Adrenal gland (tissue), 5 donors: ENCODE results near the gene STAG3.

Experiments
- CTCF ChIP-seq, 6 experiments: fragments of 450-650 bp in 4 of 6; fragments of 200-600 bp in 2 of 6; sonication (generic) in 1 of 6; IDR thresholded peaks; 1 replicate in 5 of 6; 2 replicates in 1 of 6; pipeline versions ENCODE4 v1.5.1 to v1.8.0; 2016 to 2021; ENCODE audit warnings: antibody characterized with exemption in 6 of 6, mild to moderate bottlenecking in 2 of 6, moderate library complexity in 1 of 6
- POLR2A ChIP-seq, 2 donors: fragments of 450-650 bp; IDR thresholded peaks; one replicate each; pipeline ENCODE4 v1.6.1; 2017; ENCODE audit warnings: antibody characterized with exemption in 2 of 2, mild to moderate bottlenecking in 2 of 2, moderate library complexity in 1 of 2
- donor health status: DM: no; HTN: no; CAD: no.

DNA sequence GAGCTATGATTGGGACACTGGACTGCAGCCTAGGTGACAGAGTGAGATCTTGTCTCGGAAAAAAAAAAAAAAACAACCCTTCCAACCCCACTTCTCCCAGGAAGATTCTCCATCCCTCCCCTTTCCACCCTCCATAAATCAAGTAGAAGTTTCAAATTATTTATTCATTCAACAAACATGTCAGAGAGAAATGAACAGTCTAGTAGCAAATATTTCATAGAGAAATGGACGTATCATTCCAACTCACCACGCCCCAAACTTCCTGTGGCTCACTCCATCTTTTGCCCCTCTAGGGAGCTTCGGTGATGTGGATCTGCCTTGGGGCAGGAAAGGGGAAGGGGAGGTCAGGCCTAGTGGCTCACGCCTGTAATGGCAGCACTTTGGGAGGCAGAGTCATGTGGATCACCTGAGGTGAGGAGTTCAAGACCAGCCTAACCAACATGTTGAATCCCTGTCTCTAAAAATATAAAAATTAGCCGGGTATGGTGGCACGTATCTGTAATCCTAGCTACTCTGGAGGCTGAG, 18.6 kb upstream of the STAG3 start:
- TF ChIP-seq POLR2A (IDR thresholded peaks at IDR 0.05) (no peak), CTCF (IDR thresholded peaks at IDR 0.05) (peak in 1 of 6 experiments; percentile 11)
